HT1080 (cell line): ENCODE data around the gene ACMSD. TPM values are rescaled to one million over a fixed set of nuclear protein-coding genes. Genes with fewer than 3 reads are reported as not detected.
A peak's percentile ranks its signal among the peaks of the same experiment; 100 is the strongest.
"Not testable (repeated sequence)": the region's sequence is repeated elsewhere in the genome, so short reads cannot be mapped to it uniquely, and the experiment has no call there.

Experiments
- DNase-seq: peaks from one replicate; pipeline ENCODE4 v3.0.0-alpha.2; 2015; ENCODE audit warnings: low read depth
- polyA plus RNA-seq, 2 experiments: library from polyadenylated mRNA; depleted of rRNA; stranded (reverse); fragments of >200 nt; gene quantifications; 2 replicates each; pipeline ENCODE4 v1.2.3, GENCODE V29; 2015
- total RNA-seq: library from RNA; depleted of rRNA; stranded (reverse); fragments of >200 nt; shearing (Covaris generic); gene quantifications from 2 replicates; pipeline ENCODE4 v1.2.3, GENCODE V29; 2014; rRNA removed

ACMSD gene
- total RNA-seq, result not detected in 2 replicates
- not detected in 2 replicates for polyA plus RNA-seq (2015; cell fraction: cytosol; rRNA removed)
- polyA plus RNA-seq (2015; cell fraction: nucleus; rRNA removed), result not detected in 2 replicates

DNA sequence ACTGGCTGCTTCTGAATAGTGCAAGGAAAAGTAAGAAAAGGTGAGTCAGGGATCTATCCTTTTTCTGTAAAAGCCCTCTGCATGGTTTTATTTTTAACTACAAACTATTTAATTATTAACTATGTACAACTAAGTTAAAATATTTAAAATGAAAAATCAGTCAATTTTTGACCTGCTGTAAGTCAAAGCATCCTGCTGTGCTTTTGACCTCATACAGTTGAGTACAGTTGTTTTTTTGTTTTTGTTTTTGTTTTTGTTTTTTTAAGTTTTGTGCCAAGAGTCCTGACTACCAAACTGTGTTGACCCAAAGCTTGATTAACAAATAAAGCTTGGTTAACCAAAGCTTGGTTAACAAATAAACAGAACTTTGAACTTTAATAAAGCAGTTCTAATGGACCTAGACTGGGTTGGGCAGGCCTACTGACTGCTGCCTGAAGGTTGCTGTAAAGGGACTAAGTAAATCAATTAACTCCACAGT is at the start of gene ACMSD:
Gene ACMSD (plus strand): TSS at position 474 of the 478 bp plus-strand sequence. CDS start 67 bp downstream, outside the sequence.
- no peak for DNase-seq

DNA sequence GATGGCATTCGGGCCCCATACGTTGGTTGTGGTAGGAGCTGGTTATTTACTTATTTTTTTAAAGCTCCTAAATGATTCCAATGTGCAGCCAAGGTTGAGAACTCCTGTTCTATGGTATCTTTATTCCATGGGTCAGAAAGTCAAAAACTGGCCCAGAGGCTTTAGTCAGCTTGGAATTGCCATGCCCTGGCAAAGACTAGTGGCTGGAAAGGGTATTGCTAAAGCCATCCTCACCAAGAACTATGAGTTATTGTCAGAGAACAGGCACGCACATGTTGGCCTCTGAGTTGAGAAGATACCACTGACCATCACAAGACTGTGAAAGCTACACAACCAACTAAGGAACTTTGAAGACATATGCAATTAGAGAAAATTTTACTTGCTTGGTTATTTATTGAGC is 47.9 kb upstream of the ACMSD start:
- no peak for DNase-seq

DNA sequence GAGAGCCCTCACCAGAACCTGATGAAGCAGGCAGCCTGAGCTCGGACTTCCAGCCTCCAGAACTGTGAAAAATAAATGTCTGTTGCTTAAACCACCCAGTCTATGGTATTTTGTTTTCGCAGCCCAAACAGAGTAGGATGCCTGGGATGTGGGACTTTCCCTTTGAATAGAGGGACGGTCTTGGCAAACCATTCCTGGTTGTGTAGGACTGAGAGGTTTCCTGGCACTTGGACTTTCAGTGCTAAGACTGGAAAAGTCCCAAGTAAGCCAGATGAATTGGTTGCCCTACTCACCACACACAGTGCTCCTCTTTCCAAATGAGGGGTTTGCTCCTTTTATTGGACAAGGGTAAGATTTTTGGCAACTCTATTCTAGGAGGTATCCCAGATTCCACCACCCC is 46.8 kb upstream of the ACMSD start:
- no peak for DNase-seq

DNA sequence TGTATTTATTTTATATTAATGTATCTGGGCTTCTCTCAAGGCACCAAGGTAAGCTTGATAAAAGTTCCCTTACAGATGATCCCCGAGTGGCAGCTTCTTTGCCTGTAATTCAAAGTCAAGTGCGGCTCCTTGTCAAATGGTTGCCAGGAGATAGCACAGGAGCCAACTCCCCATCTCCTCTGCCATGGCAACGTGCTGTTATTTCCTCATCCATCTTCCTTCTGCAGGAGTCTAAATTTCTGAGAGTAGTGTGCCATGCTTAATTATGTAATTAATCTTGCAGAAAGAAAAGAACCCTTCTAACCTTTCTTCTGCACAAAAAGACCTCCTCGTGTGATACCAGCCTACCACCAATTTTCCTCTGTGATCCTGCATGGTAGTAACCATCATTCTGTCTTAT is 46.2 kb upstream of the ACMSD start:
- DNase-seq, result no peak

DNA sequence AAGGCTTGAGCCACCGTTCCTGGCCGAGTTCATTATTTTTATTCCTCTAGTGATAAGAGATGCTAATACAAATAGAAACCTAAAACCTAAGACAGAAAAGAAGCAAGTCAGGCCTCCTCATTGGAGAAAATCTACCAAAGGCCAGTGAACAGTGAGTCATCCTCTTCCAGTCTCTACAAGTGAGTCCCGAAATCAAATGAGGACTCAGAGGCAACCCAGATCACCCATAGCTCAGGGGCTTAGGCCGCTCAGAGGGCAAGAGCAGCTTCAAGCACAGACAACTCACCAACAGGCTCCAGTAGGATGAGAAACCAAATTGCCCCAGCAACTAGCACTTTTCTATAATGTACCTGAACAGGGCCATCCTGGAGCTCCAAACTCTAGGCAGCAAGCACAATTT is 42.7 kb upstream of the ACMSD start:
- DNase-seq, result no peak

DNA sequence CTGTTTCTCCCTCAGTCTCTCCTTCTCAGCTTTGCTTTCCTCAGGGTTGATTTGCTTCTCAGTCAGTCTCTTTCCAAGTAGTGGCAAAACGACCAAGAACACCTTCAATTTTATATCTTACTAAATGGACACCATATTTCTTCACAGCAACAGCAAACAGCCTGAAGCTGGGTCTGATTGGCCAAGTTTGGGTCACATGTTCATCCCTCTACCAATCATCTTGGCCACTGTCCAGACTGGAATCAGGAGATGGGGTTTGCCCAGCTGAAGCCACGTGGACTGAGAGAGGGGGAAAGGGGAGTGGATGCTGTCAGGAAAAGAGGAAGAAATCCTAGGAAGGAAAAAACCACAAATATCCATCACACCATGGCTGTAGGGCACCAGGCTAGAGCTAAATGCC is 42.0 kb upstream of the ACMSD start:
- no peak for DNase-seq

DNA sequence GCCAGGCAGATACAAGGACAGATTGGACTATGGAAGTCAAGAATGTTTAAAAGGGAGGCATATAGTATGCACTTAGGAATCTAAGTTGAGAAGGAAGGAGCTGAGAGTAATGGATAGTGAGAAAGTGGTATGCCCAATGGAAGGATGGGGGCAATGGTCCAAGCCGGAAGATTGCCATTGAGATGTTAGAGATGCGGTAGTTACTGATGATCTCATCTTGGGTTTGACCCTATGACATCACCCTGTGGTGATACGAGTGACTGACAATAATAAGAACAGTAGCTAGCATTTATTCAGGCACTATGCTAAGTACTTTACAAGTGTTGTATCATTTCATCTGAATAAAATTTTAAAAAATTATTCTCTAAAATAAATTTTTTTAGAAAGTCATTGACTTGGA is 38.5 kb upstream of the ACMSD start:
- DNase-seq, result peak; percentile 36

DNA sequence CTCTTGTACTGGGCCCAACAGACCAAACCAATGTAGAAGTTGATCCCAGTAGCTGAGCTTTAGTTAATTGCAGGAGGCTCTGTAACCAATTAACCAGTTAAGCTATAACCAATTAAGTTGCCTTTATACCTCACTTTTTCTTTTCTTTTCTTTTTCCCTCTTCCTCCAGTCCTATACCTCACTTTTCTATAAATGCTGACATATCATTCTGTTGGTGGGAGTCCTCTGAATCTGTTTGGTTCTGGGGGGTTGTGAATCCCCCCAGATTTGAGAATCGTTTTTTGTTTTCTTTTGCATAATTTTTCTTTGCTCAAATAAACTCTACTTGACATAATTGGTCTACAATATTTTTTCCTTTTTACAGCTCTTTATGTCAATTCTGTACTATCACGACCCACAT is 38.1 kb upstream of the ACMSD start:
- DNase-seq, result no peak

DNA sequence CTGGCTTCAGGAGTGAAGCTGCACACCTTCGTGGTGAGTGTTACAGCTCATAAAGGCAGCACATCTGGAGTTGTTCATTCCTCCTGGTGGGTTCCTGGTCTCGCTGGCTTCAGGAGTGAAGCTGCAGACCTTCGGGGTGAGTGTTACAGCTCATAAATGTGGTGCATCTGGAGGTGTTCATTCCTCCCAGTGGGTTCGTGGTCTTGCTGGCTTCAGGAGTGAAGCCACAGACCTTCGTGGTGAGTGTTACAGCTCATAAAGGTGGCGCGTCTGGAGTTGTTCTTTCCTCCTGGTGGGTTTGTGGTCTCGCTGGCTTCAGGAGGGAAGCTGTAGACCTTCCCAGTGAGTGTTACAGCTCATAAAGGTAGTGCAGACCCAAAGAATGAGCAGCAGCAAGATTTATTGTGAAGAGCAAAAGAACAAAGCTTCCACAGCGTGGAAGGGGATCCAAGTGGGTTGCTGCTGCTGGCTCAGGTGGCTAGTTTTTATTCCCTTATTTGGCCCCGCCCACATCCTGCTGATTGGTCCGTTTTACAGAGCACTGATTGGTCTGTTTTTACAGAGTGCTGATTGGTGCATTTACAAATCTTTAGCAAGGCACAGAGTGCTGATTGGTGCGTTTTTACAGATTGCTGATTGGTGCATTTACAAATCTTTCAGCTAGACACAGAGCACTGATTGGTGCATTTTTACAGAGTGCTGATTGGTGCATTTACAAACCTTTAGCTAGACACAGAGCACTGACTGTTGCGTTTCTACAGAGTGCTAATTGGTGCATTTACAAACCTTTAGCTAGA is 34.6 kb upstream of the ACMSD start:
- DNase-seq, result not testable (repeated sequence)

DNA sequence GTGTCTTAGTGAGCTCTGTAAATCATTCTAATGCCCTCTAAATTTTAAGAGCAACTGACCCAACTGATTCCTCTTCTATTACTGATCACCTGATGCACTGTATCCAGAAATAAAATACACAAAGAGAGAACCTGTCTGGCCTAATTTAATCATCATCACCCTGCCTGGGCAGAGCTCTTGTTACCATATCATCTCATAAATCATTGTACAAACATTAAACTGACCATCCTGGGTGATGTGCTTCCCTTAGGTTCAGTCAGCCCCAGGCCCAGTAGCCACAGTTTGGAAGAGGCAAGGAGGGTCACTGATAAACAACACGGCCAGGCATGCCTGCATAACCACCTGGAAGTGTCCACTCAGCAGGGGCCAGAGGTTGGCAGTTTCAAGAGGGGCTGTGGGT is 22.7 kb upstream of the ACMSD start:
- DNase-seq, result no peak

DNA sequence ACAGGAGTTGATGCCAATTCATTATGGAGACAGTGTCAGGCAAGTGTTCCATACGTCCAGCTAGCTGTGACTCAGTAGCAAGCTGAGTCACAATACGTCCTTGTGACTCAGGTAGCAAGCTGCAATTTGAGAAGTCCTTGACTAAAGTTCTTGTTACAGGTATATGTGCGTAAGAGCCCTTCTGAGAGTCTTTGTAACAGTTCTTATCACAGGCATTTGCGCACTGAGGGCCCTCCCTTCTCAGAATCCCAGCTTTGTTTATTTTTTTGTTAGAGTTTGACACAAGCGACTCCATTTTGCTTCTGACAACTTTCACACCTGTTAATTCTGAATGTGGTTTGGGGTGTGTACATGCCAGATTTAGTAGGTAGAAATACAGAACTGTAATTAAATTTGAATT is 20.1 kb upstream of the ACMSD start:
- peak; percentile 85 for DNase-seq

DNA sequence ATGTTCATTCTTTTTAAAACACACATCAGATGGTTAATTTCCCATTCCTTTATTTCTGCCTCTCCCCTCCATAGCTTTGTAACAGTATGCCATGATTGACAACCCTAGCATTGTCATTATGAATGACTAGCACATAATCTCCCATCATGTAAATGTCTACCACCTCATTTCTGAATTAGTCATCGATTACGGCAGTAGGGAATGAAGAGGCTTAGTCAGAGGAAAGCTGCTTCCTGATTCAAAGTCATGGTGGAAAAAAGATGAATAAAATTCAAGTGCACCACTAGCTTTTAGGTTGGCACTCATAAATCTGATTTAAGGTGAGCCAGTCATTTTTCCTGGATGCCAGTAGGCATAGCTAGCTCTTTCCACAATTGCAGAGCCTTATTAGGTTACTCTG is 19.1 kb upstream of the ACMSD start:
- DNase-seq, result peak; percentile 91

DNA sequence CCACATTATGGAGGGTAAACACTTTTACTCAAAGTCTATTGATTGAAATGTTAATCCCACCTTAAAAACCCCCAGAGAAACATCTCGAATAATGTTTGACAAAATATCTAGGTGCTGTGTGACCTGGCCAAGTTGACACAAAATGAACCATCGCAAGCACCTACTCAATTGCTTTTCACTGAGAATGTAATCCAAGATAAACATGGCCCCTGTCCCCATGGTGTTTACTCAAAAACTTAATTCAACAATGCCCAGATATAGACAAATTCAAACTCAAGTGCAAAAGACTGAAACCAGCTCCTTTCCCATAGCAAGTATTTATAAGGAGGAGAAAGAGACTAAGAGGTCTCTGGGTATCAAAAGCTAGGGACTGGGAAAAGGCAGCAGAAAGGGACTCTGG is 15.0 kb upstream of the ACMSD start:
- no peak for DNase-seq

DNA sequence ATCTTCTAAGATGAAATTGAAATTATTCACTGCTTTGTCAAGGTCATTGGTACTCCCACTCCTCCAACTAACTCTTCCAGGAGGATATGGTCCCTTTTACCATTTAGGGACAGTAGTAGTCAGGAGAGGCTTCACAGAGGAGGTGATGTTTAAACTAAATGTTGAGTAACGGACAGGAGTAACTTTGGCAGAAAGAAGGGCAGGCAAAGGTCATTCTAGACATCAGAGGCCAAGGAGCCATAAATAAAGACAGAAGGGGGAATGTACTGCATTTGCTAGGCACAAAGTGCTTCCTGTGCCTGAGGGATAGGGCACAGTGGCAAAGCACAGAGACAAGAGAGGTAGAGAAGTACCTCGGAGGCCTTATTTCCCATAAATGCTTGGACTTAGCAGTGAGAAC is 14.6 kb upstream of the ACMSD start:
- no peak for DNase-seq

DNA sequence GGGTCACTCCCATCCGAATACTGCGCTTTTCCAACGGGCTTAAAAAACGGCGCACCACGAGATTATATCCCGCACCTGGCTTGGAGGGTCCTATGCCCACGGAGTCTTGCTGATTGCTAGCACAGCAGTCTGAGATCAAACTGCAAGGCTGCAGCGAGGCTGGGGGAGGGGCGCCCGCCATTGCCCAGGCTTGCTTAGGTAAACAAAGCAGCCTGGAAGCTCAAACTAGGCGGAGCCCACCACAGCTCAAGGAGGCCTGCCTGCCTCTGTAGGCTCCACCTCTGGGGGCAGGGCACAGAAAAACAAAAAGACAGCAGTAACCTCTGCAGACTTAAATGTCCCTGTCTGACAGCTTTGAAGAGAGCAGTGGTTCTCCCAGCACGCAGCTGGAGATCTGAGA is 12.7 kb upstream of the ACMSD start:
- DNase-seq, result not testable (repeated sequence)

DNA sequence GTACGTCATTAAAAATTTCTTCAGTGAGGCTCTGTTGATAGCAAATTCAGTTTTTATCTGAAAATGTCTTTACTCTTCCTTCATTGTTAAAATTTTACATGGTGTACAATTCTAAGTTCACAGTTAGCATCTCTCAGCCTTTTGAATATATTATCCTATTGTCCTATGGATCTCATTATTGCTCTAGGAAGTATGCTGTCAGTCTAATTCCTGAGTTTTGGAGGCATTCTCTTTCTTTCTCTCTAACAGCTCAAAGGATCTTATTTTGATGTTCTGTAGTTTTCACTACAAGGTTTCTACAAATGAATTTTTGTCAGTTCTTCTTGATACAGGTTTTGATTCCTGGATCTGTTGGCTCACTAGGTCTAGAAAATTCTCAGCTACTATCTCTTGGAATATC is 2.9 kb upstream of the ACMSD start:
- DNase-seq, result no peak

DNA sequence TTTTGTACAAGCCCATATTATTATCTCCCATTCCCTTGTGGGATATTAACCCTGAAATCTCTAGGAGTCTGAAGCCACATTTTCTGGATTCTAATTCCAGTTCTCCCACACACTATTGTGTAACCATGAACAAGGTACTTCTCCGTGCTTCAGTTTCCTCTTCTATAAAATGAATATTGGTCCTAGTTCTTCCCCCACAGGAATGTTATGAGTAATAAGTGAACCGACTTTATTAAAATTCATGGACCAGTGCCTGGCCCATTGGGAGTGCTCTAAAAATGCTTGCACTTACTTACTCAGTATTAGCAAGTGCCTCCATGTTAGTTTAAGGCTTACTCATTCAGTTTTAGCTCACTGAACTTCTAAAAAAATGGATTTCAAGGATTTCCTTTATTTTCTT is 1.4 kb upstream of the ACMSD start:
- DNase-seq, result peak; percentile 92

DNA sequence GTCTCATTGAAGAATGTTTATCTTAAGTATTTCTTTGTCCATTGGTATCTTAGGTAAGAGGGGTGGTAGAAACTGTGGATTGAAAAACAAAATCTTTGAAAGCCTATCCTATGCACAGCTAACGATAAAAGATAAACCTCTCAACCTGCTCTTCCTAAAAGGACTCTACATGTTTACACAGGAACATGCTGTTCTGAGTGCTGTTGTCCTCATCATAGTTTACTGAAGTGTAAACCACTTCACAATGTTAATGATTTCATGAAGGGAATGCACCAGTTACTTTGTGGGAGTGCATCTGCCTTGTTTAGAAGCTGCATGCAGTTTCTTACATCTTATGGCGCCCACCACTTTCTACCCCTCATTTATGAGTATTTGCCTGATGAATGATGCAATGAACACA is 1.2 kb downstream of the ACMSD start:
- no peak for DNase-seq

DNA sequence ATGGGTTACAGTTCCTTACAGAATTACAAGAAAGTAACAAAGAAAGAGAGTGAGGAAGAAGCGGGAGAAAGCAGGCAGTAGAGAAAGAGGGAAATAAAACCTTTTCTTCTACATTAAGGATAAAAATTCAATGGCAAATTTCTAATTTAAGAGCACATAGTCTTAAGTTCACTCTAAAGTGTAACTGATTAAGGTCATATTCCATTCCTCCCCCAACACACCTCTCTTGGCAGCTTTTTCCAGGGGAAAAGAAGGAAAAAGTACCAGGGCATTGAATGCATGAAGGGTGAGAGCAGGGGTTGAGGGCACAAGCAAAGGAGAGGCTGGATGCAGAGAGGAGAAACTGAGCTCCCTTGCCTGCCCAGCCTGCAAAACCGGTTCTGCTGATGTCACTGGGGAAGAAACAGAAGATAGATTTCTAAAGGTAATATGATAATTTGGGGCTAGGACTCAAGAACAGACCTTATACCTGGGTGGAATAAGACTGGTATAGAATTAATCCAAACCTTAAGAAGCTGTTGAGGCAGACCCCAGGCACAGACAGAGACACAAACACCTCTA is 4.6 kb downstream of the ACMSD start:
- no peak for DNase-seq

DNA sequence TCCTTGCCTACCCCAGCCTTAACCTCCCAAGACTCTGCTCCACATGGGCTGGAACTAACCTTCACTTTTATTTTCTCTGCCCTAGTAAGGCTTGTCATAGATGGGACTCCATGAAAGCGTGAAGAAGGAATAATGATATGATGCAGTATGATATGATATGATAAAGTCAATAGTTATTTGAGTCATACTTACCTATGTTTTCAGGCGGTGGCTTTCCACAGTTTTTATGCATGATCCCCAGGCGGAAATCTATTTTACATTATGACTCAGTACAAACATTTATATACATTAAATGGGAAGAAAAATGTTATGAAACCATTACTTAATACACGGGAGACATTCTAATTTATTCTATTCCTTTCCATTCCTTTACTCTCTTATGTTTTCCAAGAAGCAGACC is 5.6 kb downstream of the ACMSD start:
- DNase-seq, result no peak

DNA sequence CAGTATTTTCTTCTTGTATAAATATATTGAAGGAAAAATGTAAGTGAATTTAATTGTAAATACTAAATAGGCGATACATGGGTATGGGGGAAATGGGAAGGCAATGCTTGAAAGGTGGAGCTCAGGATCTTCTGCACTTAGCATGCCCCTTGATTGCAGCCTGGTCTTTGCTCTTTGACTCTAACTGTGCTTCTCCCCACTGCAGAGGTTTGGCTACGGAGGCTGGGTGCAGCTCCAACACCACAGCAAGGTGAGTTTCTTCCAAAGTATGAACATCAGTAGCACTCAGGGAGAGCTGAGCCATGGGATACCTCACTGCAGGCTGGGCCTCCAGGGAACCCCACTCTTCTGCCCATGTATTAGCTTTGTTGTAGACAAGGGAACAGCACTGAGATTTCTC is 6.6 kb downstream of the ACMSD start:
- no peak for DNase-seq

DNA sequence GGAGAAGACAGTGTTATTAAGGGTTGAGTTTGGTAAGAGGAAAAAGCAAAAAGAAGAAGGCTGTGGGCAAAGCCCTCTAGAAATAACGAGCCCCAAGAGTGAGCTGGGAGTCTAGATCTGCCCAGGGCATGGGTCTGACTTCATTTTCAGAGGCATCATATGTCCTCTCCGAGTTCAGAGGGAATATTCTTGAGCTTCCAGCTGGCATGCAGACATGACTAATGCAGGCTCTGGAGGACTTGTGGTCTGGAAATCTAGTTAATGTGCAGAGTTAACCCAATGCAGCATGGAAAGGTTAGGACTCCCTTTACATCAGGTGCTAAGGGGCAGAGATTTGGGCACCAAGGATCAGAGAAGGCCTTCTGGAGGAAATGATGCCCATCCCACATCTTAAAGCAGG is 7.3 kb downstream of the ACMSD start:
- peak; percentile 85 for DNase-seq

DNA sequence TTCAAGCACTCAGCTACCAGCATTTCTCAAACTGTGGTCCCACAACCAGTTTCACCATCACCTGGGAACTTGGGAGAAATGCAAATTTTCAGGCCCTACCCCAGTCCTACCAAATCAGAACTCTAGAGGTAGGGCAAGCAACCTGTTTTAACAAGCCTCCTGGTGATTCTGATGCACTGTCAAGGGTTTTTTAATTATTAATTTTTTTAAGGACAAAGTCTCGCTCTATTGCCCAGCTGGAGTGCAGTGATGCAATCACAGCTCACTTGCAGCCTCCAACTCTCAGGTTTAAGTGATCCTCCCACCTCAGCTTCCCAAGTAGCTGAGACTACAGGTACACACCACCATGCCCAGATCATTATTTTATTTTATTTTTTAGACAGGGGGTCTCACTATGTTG is 7.8 kb downstream of the ACMSD start:
- no peak for DNase-seq
